Stimulated activated CD8-positive, alpha-beta memory T cell treated with anti-CD3 and anti-CD28 coated beads, Interleukin-2, amount 100 ng/mL, for 1 hour (primary cell): ENCODE results near the gene TCEA2.
A peak's percentile ranks its signal among the peaks of the same experiment; 100 is the strongest.
"Not testable (repeated sequence)": the region's sequence is repeated elsewhere in the genome, so short reads cannot be mapped to it uniquely, and the experiment has no call there.

Experiments used
- DNase-seq, 2 donors: peaks; one replicate each; pipeline ENCODE4 v3.0.0-alpha.2; 2020; ENCODE audit warnings: low read depth in 2 of 2

The TCEA2 gene

DNA sequence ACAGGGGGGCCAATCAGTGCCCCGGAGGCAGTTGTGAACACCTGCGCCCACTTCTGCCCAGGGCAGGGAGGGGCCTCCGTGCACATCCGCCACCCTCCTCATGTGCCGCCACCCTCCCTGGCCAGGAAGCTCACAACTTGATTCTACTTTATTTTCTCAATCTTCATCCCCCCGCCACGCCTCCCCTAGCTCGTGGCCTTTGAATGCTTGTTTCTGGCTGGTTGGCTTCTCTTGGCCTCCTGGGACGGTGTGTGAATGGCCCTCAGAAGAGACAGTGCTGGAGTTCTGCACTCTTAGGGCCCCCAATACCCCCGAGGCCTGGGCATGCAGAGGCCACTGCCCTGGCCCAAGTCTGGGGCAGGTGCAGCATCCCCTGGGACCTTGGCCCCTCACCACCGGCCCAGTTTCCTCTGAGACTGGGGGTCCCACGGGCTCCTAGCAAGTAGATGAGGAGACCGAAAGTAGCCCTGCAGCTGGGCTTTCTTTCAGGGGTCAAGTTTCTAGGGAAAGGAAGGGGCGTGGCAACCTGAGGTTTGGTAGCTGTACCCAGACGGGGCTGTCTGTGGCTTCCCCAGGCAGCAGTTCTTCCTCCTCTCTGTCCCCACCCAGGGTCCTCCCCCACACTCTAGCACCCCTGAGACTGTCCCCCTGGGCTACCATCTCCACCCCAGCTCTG, 15.0 kb downstream of the TCEA2 start:
- DNase-seq: peak; percentile 29 to 39

DNA sequence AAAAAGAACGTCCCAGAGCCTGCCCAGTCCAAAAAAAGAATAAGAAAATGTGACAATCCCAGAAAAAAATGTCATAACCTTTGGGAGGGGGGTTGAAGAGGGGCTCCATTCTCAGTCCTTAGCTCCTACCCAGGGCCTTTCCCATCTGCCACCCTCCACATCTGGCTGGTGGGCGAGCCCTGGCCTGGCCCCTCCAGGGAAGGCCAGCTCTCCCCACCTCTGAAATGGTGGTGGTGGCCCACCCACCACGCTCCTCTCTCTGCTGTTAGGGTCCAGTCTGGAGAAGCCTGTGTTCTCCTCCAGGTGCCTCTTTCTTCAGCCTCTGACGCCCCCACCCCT, 15.9 kb downstream of the TCEA2 start:
- DNase-seq: no peak

DNA sequence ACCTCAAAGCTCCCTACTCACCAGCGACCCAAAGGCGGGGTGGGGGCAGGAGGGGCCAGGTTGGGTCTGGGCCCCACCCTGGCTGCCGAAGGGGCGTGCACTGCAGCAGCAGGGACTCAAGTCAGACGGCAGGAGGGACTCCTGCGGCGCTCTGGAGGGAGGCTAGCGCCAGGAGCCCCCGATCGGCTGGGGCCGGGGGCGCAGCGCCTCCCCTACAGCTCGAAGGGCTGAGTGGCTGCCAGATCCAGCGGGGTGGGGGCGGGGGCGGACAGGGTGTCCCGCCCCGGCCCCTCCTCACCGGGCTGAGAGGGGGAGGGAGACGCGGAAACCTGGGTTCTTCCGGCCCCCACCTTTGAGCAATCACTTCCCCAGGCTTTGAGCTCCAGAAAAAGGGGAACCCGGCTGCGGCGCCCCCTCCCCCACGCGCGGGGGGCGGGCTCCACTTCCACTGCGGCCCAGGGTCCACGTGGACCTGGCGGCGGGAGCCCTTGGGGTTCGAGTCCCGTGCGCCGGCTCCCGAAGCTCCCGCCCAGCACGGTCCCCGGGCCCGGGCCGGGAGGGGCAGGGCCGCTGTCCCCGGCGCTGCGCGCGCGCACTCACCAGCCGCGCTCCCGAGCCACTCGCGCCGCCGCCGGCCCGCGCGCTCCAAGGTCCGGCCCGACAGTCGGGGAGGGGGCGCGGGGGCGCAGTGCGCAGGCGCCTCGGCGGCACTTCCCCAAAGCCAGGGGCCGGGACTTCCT, 16.4 kb downstream of the TCEA2 start, which contains the start of gene RGS19:
Gene RGS19 (minus strand): TSS at position 246 of the 740 bp plus-strand sequence. CDS start 2,632 bp downstream, outside the sequence.
- DNase-seq: peak; percentile 29 to 50

DNA sequence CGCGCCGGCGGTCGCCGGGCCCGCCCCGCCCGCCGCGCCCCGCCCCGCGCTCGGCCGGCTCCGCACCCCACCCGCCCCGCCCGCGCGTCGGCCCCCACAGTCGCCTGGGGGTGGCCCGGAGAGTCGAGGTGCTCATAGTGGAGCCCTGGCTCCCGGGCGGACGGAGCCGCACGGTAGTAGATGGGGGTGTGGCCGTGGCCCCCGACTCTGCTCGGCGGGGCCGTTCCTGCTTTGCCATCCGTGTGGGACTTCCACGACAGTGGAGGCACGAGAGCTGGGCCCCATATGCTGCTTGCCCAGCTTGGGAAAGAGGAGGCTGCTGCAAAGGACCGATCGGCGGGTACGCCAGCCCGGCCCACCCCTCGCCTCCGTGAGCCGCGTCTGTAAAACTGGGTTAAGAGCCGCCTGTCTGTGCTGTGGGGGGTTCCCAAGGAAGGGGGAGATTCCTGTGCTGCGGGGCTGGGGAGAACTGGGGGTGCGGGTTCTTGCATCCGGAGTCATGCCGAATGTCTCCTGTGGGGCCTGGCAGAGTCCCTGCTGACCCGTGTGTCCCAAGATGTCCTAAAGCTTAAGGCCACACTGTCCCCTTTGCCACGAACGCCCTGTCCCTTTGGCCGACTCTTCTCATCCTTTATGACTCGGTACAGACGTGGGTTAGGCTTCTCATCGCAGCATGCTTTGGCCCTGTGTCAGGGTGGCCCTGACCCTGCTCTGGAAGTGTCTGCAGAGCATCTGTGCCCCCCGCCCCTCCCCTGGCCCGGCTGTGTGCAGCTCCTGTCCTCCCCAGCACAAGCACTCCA, 17.2 kb downstream of the TCEA2 start, which contains the start of gene OPRL1:
Gene OPRL1 (plus strand): TSS at position 70 of the 800 bp plus-strand sequence. CDS start 12,639 bp downstream, outside the sequence.
- no peak for DNase-seq

DNA sequence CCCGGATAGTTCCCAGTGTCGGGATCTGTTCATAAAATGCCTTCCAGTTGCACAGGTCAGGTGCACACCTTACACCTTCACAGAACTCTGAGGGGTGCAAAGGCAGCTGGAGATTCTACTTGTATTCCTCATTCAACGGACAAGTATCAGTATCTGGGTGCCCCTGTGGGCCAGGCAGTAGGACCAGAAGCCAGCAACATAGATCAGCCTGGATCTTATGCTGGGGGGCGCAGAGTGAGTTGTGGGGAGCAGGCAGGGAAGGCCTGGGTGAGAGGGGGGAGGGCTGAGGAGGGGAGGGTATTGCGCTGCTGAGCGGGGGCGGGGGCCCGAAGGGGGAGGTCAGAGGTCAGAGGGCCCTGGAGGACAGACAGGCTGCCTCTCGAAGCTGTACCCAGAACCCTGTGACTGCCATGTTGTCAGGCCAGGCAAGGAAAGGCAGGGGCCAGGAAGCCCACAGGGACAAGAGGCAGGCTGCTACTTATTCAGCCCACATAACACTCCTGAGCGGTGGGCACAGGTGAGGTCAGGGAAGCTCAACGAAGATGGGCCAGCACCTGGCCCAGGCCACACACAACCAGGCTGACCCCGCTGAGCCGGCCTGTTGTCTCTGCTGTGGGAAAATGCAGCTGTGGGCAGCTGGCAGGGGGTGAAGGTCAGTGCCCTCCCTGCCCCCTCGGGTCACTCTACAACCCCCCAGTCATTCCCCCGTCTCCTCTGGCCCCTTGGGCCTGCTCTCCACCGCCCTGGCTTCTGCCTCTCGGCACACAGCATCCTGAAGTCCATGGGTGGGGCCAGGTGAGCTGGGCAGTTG, 18.0 kb downstream of the TCEA2 start:
- DNase-seq: no peak

DNA sequence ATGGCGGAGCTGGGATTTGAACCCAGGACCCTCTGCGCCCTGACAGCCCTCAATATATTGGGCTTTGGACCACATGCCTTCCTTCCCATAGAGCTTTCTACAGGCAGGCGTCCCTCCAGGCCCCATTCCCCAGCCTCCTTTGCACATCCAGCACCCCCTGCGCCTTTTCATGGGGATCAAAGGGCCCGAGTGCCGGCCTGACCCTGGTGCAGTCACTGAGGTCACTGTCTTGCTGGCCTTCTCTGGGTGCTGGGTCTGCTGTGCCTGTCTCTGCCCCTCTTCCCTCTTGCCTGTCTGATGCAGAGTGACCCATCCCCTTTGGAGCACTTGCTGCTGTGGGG, 18.6 kb downstream of the TCEA2 start:
- no peak for DNase-seq

DNA sequence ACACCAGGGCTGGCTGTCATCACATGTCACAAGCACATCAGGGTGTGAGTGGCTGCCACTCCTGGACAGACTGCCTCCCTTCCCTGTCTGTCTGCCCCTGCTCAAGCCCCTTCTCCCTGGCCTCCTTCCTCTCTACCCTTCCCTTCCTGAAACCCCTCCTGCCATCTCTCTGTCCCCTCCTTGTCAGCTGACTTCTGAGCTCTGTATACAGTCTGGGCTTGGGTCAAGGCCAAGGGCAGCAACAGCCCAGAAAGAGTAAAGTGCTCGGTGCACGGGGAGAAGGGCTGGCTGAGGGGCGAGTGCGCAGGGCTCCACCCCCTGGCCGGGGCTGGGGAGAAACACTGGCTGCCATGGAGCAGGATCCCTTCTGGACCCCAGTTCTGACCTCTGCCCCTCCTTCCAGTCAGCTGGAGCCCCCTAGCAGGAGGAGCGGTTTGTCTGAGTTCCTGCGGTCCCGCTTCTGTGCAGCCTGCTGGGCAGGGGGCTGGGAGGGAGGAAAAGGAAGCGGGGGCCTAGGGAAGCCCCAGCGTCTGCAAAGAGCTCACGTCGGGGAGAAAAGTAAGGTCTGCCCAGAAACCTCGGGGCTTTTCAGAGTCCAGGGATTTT, 19.2 kb downstream of the TCEA2 start:
- DNase-seq: no peak

DNA sequence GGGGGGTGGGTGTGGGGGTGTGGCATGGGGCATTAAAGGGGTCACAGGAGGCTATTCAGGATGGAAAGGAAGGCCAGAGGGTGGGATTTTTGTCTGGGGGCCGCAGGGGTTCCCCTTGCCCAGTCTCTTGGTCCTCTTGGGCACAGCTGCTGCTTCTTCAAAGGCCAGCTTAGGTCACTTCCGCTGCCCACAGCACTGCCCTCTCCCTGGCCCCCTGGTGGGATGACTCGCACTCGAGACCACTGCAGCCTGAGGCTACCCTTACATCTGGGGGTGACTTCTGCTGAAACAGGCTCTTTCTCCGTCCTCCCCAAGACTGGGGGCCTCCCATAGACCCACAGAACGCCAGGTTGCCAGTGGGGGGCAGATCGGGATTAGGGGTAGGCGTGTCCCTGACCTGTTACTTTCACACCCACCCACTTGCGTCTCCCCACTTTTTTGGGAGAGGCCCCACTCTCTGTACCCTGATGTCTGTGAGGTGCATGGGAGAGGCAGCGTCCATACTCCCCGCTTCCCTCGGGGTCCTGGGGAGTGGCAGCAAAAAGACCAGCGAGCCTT, 19.9 kb downstream of the TCEA2 start:
- no peak for DNase-seq

DNA sequence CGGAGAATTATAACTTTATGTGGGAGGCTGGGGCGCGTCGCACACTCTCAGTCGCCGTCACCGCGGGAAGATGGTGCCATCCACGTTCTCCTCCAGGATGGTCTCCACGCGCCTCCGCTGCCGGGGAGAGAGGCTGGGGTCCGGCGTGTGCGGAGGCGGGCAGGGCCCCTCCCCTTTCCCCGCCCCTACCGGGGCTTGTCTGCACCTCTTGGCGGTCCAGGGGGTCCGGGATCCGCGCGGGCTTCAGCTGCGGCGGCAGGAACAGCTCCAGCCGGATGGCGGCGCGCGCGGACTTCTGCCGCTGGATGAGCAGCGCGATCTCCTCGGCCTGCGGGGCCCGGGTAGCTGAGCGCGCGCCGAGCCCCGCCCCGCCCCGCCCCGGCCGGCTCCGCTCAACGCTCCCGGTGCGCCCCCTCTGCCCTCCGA, 20.4 kb downstream of the TCEA2 start:
- peak; percentile 25 to 40 for DNase-seq

DNA sequence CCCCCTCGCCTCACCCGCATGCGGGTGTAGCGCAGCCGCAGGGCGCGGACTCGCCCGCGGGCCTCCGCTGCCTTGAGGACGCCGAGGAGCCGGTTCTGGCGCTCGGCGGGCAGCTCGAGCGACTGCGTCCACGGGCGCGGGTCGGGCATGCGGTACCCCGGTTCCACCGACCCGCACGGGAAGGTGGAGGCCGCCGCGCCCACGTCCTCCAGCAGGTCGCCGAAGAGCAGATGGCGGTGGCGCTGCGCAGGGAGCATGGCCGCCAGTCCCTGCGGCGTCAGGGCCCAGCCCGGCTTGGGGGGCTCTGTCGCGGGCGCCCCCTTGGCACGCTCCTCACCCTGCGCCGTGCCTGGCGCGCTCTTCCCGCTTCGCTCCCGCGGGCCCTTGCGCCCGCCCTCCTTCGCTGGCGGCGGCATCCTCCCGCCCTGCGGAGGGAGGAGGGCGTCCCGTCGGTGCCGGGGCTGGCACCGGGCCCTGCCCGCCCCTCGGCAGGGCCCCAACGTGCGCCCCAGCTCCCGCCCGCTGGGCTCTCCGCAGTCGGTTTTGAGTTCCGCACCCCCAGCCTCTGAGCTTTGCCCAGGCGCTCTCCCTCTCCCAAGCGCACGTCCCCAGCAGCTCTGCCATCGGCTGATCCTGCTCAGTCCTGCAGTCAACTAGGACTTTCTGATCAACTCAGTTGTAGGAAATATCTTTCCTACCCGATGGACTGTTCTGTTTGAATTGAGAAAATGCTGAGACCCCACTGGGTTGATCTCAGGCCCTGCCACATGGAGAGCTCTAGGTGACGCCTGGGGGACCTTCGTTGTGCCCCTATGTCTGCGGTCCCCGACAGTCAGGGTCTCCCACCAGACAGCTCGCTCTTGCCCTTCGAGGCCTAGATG, 21.0 kb downstream of the TCEA2 start, which contains the start of gene LKAAEAR1:
Gene LKAAEAR1 (minus strand): TSS at position 595 of the 881 bp plus-strand sequence. CDS start 179 bp downstream, at position 416.
- no peak for DNase-seq

DNA sequence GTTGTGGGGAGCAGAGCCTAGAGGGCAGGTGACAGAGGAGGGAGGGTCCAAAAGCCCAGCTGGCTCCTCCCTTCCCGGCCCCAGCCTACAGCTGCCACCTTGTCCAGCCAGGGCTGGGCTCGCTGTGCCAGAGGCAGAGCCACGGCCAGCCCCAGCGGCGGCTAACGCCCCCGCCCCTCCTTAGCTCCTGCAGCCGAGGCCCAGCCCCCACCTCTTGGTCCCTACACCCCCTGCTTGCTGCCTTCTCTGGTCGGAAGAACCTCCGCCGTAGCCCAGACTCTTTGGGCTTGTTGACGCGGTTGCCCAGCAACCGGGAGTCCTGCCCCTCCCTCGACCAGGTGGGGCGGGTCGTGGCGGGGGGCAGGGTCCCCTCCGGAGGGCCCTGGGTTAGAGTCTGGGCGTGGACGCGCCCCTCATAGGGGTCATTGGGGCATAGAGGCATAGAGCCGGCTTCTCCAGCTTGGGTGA, 21.7 kb downstream of the TCEA2 start:
- no peak for DNase-seq

DNA sequence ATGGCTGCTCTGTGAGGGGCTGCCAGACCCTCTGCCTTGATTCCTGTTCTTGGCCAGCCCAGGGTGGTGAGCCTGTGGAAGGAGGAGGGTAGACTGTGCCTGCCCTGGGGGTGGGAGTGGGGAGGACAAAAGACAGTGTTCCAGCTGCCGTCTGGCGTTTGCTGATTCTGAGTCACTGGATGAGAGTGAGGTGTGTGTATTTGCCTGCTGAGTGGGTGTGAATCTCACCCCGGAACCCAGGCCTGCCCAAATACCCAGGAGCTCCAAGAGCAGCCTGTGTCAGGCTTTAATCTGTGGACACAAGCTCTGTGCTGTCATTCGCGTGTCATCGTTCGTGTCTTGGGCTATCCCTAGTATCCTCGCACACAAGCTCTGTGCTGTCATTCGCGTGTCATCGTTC, 23.8 kb downstream of the TCEA2 start:
- no peak for DNase-seq

DNA sequence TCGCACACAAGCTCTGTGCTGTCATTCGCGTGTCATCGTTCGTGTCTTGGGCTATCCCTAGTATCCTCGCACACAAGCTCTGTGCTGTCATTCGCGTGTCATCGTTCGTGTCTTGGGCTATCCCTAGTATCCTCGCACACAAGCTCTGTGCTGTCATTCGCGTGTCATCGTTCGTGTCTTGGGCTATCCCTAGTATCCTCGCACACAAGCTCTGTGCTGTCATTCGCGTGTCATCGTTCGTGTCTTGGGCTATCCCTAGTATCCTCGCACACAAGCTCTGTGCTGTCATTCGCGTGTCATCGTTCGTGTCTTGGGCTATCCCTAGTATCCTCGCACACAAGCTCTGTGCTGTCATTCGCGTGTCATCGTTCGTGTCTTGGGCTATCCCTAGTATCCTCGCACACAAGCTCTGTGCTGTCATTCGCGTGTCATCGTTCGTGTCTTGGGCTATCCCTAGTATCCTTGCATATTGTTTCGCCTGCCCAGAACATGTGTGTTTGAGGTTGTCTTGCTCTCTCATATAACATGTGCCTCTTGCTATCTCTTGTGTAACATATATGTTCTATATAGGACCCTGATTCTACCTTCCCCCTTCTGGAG, 24.3 kb downstream of the TCEA2 start:
- DNase-seq: not testable (repeated sequence)

DNA sequence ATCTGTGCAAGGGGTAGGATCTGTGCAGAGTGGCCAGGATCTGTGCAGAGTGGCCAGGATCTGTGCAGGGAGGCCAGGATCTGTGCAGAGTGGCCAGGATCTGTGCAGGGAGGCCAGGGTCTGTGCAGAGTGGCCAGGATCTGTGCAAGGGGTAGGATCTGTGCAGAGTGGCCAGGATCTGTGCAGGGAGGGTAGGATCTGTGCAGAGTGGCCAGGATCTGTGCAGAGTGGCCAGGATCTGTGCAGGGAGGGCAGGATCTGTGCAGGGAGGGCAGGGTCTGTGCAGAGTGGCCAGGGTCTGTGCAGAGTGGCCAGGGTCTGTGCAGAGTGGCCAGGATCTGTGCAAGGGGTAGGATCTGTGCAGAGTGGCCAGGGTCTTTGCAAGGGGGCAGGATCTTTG, 25.6 kb downstream of the TCEA2 start:
- DNase-seq: not testable (repeated sequence)

DNA sequence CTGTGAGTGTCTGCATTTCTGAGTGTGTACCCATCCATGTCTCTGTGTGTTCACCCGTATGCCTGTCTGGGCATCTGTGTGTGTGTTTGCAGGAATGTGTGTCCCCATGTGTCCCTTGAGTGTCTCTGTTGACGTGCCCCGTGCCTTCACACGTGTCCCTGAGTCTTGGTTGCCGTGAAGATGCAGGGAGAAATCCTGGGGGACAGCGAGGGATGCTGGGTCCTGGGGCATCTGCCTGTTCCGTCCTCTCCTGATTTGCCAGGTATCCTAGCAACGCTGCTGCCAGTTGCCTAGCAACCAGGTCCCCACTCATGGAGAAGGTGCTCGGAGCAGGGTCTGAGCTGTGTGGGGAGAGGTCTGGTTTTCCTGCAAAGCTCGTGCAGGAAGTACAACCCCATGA, 27.2 kb downstream of the TCEA2 start:
- no peak for DNase-seq

DNA sequence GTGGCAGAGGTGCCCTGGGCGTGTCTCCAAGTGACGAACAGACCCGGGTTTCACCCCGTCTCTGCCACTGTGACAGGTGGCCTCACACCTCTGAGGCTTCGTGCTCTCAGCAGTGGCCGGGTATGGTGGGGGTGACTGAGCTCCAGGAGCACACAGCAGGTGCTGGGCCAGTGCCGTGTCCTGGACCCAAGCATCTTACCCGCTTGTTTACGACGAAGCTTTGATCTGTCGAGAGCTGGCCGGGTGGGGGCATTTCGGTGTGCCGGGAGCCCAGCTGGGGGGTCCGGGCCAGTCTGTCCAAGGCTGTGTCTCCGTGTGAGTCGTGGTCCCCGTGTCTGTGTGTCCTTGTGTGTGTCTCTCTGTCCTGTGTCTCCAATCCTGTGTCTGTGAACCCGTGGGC, 28.3 kb downstream of the TCEA2 start:
- no peak for DNase-seq

DNA sequence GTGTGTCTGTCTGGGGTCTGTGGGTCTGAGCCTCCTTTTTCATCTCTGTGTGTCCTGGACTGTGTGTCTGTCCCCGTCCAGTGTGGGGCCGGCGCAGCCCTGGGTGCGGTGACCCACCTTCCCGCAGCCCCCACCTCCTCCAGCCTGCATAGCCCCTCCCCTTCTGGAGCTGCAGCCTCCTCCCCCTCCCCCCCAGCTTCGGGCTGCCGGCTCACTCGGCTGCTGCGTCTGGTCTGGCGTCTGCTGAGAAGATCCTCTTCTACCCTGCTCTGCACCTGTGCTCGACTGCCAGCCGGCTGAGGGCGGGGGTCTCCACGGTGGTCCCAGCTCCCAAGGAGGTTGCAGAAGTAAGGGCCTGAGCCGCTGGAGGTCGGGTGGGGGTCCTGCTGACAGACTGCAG, 28.8 kb downstream of the TCEA2 start:
- no peak for DNase-seq

DNA sequence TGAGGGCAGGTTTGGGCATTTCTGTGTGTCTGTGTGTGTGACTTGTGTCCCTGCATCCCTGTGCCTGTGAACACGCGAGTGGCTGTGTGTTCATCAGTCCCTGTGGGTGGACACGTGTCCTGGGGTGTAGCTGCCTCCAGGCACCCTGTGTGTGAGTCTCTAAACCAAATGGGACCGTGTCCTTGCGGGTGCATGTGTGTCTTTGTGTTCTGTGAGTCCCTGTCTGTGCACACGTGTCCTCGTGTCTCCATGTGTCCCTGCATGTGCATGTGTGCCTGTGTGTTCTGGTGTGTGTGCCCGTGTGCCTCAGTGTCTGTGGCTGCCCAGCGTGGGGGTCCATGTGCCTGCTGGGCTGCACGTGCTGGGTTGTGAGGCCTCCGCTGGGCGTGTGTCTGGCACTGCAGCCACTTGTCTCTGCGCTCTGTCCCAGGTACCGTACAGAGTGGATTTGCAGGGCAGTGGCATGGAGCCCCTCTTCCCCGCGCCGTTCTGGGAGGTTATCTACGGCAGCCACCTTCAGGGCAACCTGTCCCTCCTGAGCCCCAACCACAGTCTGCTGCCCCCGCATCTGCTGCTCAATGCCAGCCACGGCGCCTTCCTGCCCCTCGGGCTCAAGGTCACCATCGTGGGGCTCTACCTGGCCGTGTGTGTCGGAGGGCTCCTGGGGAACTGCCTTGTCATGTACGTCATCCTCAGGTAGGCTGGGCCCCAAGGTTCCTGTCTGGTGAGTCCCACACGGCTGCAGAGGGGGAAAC, 29.4 kb downstream of the TCEA2 start:
- DNase-seq: no peak
